Measurements from ENCODE around the gene ACTG2. TPM values are rescaled to one million over a fixed set of nuclear protein-coding genes. Genes with fewer than 3 reads are reported as not detected.
"Not testable (repeated sequence)": the region's sequence is repeated elsewhere in the genome, so short reads cannot be mapped to it uniquely, and the experiment has no call there.

The ACTG2 gene
- total RNA-seq, 1 donor from 2014 or later: not detected

GRCh38 chr2:73891276-73891901 is 1.4 kb upstream of the ACTG2 start:
- no peak for DNase-seq (ENCODE audit: low read depth, low spot score)

GRCh38 chr2:73893764-73894474 is 1.1 kb downstream of the ACTG2 start:
- no peak for DNase-seq (ENCODE audit: low read depth, low spot score)

GRCh38 chr2:73894475-73894850 is 1.7 kb downstream of the ACTG2 start:
- DNase-seq (ENCODE audit: low read depth, low spot score): no peak

GRCh38 chr2:73894877-73895276 is 2.1 kb downstream of the ACTG2 start:
- no peak for DNase-seq (ENCODE audit: low read depth, low spot score)

- no peak for DNase-seq (ENCODE audit: low read depth, low spot score)
These were observed 2.7 kb downstream of the ACTG2 start for GRCh38 chr2:73895473-73895872.

GRCh38 chr2:73896362-73897239 is 3.8 kb downstream of the ACTG2 start:
- no peak for DNase-seq (ENCODE audit: low read depth, low spot score)

- no peak for DNase-seq (ENCODE audit: low read depth, low spot score)
These were observed 4.4 kb downstream of the ACTG2 start for GRCh38 chr2:73897240-73897583.

- no peak for DNase-seq (ENCODE audit: low read depth, low spot score)
These were observed 5.1 kb downstream of the ACTG2 start for GRCh38 chr2:73897934-73898333.

GRCh38 chr2:73899801-73900336 is 7.1 kb downstream of the ACTG2 start:
- DNase-seq (ENCODE audit: low read depth, low spot score): no peak

GRCh38 chr2:73901143-73901542 is 8.3 kb downstream of the ACTG2 start:
- no peak for DNase-seq (ENCODE audit: low read depth, low spot score)

- DNase-seq (ENCODE audit: low read depth, low spot score): no peak
These were observed 9.5 kb downstream of the ACTG2 start for GRCh38 chr2:73902284-73902683.

- DNase-seq (ENCODE audit: low read depth, low spot score): no peak
These were observed 10.5 kb downstream of the ACTG2 start for GRCh38 chr2:73903313-73903712.

GRCh38 chr2:73903949-73904613 is 11.3 kb downstream of the ACTG2 start:
- not testable (repeated sequence) for DNase-seq (ENCODE audit: low read depth, low spot score)

GRCh38 chr2:73904952-73905351 is 12.1 kb downstream of the ACTG2 start:
- DNase-seq (ENCODE audit: low read depth, low spot score): no peak

GRCh38 chr2:73906847-73907505 is 14.2 kb downstream of the ACTG2 start:
- DNase-seq (ENCODE audit: low read depth, low spot score): no peak

GRCh38 chr2:73907840-73908452 is 15.1 kb downstream of the ACTG2 start:
- DNase-seq (ENCODE audit: low read depth, low spot score): no peak

GRCh38 chr2:73908689-73909652 is 16.2 kb downstream of the ACTG2 start:
- DNase-seq (ENCODE audit: low read depth, low spot score): no peak

- DNase-seq (ENCODE audit: low read depth, low spot score): no peak
These were observed 18.2 kb downstream of the ACTG2 start for GRCh38 chr2:73910873-73911547.

Measured in pulmonary artery endothelial cell (primary cell).